Osteoblast (primary cell): ENCODE data around the gene NACC2. TPM values are rescaled to one million over a fixed set of nuclear protein-coding genes. Genes with fewer than 3 reads are reported as not detected.
A peak's percentile ranks its signal among the peaks of the same experiment; 100 is the strongest.

Experiments
- DNase-seq: peaks from one replicate; pipeline ENCODE4 v3.0.0; 2011; ENCODE audit warnings: low spot score, mixed read lengths; ENCODE audit not compliant: insufficient read length; ENCODE audit errors: missing footprints
- H2AFZ ChIP-seq: 2 replicates; pipeline ENCODE4 v1.6.0; 2011; ENCODE audit warnings: mild to moderate bottlenecking, low read length
- H3K27ac ChIP-seq: 2 replicates; pipeline ENCODE4 v1.5.1; 2011; ENCODE audit warnings: mild to moderate bottlenecking, low read depth, low read length, moderate library complexity
- H3K27me3 ChIP-seq: 2 replicates; pipeline ENCODE4 v1.6.0; 2012; ENCODE audit warnings: mild to moderate bottlenecking, control low read depth, inconsistent platforms, low read length, moderate library complexity; ENCODE audit not compliant: insufficient read depth
- H3K36me3 ChIP-seq: 2 replicates; pipeline ENCODE4 v1.5.1; 2011; ENCODE audit warnings: mild to moderate bottlenecking, low read length, control low read depth, moderate library complexity; ENCODE audit not compliant: insufficient read depth
- H3K4me1 ChIP-seq: 2 replicates; pipeline ENCODE4 v1.5.1; 2011; ENCODE audit warnings: mild to moderate bottlenecking, low read length, control low read depth, moderate library complexity; ENCODE audit not compliant: insufficient read depth
- H3K4me2 ChIP-seq: 2 replicates; pipeline ENCODE4 v1.6.0; 2011; ENCODE audit warnings: mild to moderate bottlenecking, low read length; ENCODE audit not compliant: insufficient read depth
- H3K4me3 ChIP-seq: fragments of 200-600 bp; sonication (generic); 3 replicates; pipeline ENCODE4 v1.5.1; 2012; ENCODE audit warnings: mild to moderate bottlenecking, low read length, inconsistent platforms; ENCODE audit not compliant: insufficient read depth
- H3K79me2 ChIP-seq: 2 replicates; pipeline ENCODE4 v1.6.0; 2012; ENCODE audit warnings: mild to moderate bottlenecking, low read length, control low read depth, inconsistent platforms; ENCODE audit not compliant: insufficient read depth
- H3K9me3 ChIP-seq: 2 replicates; pipeline ENCODE4 v1.5.1; 2011; ENCODE audit warnings: low read depth, low read length, control low read depth
- H4K20me1 ChIP-seq: 2 replicates; pipeline ENCODE4 v1.6.0; 2012; ENCODE audit warnings: mild to moderate bottlenecking, low read length, control low read depth; ENCODE audit not compliant: insufficient read depth
- total RNA-seq: library from RNA; depleted of rRNA; stranded (reverse); fragments of >200 nt; gene quantifications from 2 replicates; pipeline ENCODE4 v1.2.3, GENCODE V29; 2012
- TF ChIP-seq, protein P1 (sequence below): IDR thresholded peaks from 2 replicates; pipeline ENCODE4 v1.5.1; 2011; ENCODE audit warnings: mild to moderate bottlenecking, low read depth, low read length, moderate library complexity; ENCODE audit errors: extremely low read depth

The NACC2 gene
- total RNA-seq, 1 donor: 32.9 TPM

DNA sequence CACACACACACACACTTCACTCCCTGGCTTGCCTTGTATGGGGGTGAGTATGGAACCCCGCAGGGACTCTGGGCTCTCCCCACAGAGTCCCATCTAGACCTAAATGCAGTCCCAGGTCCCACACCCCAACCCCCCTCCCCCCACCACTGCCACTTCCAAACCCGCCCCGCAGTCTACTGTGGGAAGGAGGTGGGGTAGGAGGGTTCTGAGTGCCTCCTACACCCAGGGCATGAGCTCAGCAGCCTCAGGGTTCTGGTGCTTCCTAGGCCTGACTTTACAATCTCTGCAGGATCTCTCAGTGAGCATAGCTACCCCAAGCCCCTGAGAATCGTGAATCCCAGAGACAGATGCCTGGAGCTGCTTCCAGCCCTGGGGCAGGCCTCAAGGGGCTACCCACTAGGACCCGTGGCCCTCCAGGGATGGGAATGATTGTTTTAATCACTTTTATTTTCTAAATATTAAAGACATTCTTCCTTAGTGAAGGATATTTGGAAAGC is 1.5 kb upstream of the NACC2 start:
- Histone ChIP-seq H3K4me3 (no peak overlapping the region), H3K27me3 (no peaks in the 10 kb centered on the region), H3K36me3 (no peaks in the 10 kb centered on the region), H3K4me1 (peaks cover 10% of the 10 kb centered on the region), H2AFZ (no peak overlapping the region), H4K20me1 (peaks cover 22% of the 10 kb centered on the region), H3K9me3 (no peaks in the 10 kb centered on the region), H3K79me2 (peaks cover 29% of the 10 kb centered on the region), H3K27ac (no peak overlapping the region), H3K4me2 (peak overlapping the region; percentile 65)
- peak; percentile 87 for DNase-seq
- TF ChIP-seq, protein P1, sequence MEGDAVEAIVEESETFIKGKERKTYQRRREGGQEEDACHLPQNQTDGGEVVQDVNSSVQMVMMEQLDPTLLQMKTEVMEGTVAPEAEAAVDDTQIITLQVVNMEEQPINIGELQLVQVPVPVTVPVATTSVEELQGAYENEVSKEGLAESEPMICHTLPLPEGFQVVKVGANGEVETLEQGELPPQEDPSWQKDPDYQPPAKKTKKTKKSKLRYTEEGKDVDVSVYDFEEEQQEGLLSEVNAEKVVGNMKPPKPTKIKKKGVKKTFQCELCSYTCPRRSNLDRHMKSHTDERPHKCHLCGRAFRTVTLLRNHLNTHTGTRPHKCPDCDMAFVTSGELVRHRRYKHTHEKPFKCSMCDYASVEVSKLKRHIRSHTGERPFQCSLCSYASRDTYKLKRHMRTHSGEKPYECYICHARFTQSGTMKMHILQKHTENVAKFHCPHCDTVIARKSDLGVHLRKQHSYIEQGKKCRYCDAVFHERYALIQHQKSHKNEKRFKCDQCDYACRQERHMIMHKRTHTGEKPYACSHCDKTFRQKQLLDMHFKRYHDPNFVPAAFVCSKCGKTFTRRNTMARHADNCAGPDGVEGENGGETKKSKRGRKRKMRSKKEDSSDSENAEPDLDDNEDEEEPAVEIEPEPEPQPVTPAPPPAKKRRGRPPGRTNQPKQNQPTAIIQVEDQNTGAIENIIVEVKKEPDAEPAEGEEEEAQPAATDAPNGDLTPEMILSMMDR: no peak

DNA sequence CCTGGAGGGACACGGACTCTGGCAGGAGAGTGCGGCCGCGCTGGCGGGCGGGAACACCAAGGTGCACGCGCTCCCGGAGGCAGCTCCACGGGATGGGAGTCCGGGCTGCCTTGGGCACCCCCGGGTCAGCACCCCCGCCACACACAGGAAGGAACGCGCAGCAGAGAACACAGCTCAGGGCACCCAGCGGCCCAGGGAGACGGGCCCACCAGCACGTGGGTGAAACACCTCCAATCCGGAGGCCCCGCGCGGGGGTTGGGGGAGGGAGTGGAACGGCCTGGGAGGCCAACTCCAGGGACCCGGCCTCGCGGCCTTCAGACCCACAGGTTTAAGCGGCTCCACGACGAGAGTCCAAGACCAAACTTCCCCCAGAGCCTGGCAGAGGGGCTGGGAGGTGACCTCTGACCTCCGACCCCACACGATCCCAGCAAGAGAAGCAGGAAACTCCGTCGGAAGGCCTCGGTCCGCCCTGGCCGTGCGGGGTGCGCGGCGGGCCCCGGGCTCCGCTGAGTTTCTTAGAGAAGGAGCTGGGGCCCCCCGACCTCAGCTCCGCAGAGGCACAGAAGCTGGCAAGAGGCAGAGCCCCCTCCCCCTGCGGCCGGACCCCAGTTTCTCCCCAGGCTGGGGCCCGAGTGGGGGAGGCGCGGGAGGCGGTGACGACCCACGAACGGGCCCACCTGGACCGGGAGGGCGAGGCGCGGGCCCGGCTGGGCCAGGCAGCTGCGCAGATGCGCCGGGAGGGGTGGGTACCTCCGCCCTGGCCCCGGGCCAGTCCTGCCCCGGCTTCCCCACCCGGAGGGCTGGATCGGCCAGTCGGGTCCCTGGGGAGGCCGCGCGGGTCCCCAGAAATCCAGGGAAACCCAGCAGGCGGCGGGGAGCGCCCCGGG is 851 bp downstream of the NACC2 start:
- TF ChIP-seq, protein P1: no peak
- peak overlapping the region; percentile 46 for H2AFZ ChIP-seq
- peaks cover 46% of the 10 kb centered on the region for H4K20me1 ChIP-seq
- peak overlapping the region; percentile 77 for H3K4me3 ChIP-seq
- H3K36me3 ChIP-seq: no peaks in the 10 kb centered on the region
- no peaks in the 10 kb centered on the region for H3K9me3 ChIP-seq
- H3K27ac ChIP-seq: peak overlapping the region; percentile 56
- peak overlapping the region; percentile 84 for H3K4me2 ChIP-seq
- no peaks in the 10 kb centered on the region for H3K27me3 ChIP-seq
- peaks cover 50% of the 10 kb centered on the region for H3K79me2 ChIP-seq
- peaks cover 10% of the 10 kb centered on the region for H3K4me1 ChIP-seq
- DNase-seq: peak; percentile 100

DNA sequence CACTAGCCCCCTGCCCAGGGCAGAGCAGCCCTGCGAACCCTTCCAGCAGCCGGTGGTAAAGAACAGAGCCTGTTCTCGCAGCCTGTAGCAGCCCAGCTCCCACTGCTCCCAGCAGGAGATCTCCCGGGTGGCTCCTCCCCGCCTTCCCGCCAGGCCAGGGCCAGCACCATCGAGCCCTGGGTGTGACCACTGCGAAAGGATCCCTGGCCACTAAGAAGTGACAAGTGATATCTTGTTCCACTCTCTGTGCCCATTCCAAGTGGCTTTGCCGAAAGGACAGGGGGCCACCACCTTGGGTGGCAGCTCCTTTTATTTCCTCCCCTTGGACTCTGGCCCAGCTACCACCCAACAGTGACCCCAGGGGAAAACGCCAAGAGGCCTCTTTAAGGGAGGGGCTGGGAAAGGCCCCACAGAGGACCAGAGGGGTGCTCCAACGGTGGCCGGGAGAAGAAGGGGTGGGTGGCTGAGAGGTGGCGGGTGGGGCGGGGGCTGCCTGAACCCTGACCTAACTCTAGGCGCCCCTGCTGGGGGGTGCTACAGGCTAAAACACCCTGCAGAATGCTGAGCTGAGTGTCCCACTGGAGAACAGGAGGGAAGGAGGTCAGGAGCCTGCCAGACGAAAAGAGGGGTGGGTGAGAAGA is 1.6 kb downstream of the NACC2 start:
- Histone ChIP-seq H3K27me3 (no peaks in the 10 kb centered on the region), H3K4me3 (peak overlapping the region; percentile 77), H3K36me3 (no peaks in the 10 kb centered on the region), H3K9me3 (no peaks in the 10 kb centered on the region), H3K4me2 (peak overlapping the region; percentile 84), H3K27ac (no peak overlapping the region), H3K79me2 (peaks cover 58% of the 10 kb centered on the region), H2AFZ (no peak overlapping the region), H3K4me1 (peaks cover 10% of the 10 kb centered on the region), H4K20me1 (peaks cover 53% of the 10 kb centered on the region)
- TF ChIP-seq, protein P1: no peak
- peak; percentile 99 for DNase-seq

DNA sequence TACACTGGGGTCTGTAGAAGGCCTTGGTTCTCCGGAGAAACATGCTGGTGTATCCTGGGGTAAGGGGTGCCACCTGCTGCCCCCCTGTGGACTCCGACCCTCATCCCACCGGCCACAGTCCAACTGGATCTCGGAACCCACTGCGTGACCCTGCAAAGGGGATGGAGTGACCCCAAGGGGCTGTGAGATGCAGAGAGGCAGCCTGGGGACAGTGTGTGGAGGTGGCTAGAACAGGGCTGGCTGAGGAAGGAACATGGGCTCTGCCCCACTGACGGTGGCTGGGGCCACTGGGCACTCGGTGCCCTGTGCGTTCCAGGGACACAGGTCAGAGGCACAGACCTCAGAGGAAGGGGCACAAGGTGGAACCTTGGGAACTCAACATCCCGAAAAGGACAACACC is 2.3 kb downstream of the NACC2 start:
- Histone ChIP-seq H3K4me1 (peaks cover 10% of the 10 kb centered on the region), H3K4me2 (peak overlapping the region; percentile 84), H3K36me3 (no peaks in the 10 kb centered on the region), H3K79me2 (peaks cover 65% of the 10 kb centered on the region), H2AFZ (no peak overlapping the region), H3K27ac (no peak overlapping the region), H3K27me3 (no peaks in the 10 kb centered on the region), H4K20me1 (peaks cover 59% of the 10 kb centered on the region), H3K9me3 (no peaks in the 10 kb centered on the region), H3K4me3 (no peak overlapping the region)
- no peak for DNase-seq
- TF ChIP-seq, protein P1: no peak
